Gastroesophageal sphincter (tissue), 3 donors: ENCODE results near the gene SEMA4D.

Experiments used
- CTCF ChIP-seq, 4 experiments: fragments of 200-600 bp in 2 of 4; fragments of 450-650 bp in 2 of 4; sonication (generic) in 1 of 4; IDR thresholded peaks; one replicate each; pipeline ENCODE4 v1.5.1; 2017 to 2019; ENCODE audit warnings: antibody characterized with exemption in 4 of 4, mild to moderate bottlenecking in 2 of 4, moderate library complexity in 2 of 4
- POLR2A ChIP-seq, 2 donors: fragments of 450-650 bp; IDR thresholded peaks; one replicate each; pipeline ENCODE4 v1.6.1; 2017; ENCODE audit warnings: antibody characterized with exemption in 2 of 2, mild to moderate bottlenecking in 2 of 2, moderate library complexity in 1 of 2

- no peak for TF ChIP-seq CTCF (IDR thresholded peaks at IDR 0.05)
- TF ChIP-seq POLR2A (IDR thresholded peaks at IDR 0.05) = no peak
These were observed 186.3 kb downstream of the SEMA4D start for GRCh38 chr9:89311346-89312221.
